Mononuclear cell (primary cell): ENCODE data around the gene MMP11. TPM values are rescaled to one million over a fixed set of nuclear protein-coding genes. Genes with fewer than 3 reads are reported as not detected.

ENCODE experiments used
- H3K27me3 ChIP-seq: 2 replicates; pipeline ENCODE4 v1.6.0; 2011; ENCODE audit warnings: low read length, control low read depth; ENCODE audit not compliant: insufficient read depth
- H3K4me1 ChIP-seq: 2 replicates; pipeline ENCODE4 v1.5.1; 2011; ENCODE audit warnings: mild to moderate bottlenecking, low read length, control low read depth; ENCODE audit not compliant: insufficient read depth
- H3K4me3 ChIP-seq: 2 replicates; pipeline ENCODE4 v1.5.1; 2011; ENCODE audit warnings: mild to moderate bottlenecking, low read length, moderate library complexity
- H3K9me3 ChIP-seq: 2 replicates; pipeline ENCODE4 v1.5.1; 2011; ENCODE audit warnings: low read depth, mild to moderate bottlenecking, control low read depth, low read length
- total RNA-seq: library from RNA; depleted of rRNA; stranded (reverse); fragments of >200 nt; gene quantifications from one replicate; pipeline ENCODE4 v1.2.3, GENCODE V29; 2012

Gene MMP11
- total RNA-seq, 1 donor = 0.94 TPM

DNA sequence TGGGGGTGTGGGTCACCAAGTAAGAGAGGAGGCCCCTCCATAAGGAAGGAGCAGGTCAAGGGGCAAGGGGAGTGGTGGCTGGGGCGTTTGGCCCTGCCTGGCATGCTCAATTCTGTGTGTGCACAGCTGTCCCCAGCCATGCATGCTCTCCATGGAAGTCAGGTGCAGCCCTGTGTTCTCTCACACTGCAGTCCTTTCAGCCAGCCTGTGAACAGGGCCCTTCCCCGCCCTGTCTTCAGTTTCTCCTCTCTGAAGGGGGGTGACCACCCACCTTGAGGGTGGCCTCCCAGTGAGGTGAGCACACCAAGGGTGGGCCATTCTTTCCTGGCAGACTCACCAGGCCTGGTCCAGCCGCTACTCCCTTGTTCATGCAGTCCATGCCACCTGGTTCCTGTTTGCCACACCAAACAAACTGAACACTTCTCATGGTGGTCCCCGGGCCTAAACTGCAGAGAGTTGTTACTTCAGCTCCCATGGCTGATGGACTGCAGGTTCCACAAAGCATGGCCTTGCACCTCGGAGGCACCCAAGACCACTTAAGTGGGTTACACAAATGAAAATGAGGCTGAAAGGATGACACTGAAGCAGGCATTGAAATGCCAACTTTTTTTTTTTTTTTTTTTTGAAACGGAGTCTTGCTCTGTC lies 3.2 kb upstream of the MMP11 start:
- Histone ChIP-seq H3K4me3 (no peak overlapping the region), H3K9me3 (no peaks in the 10 kb centered on the region), H3K27me3 (no peaks in the 10 kb centered on the region), H3K4me1 (peaks cover 51% of the 10 kb centered on the region)

- H3K9me3 ChIP-seq = no peaks in the 10 kb centered on the region
- H3K4me3 ChIP-seq = no peak overlapping the region
- H3K27me3 ChIP-seq = no peaks in the 10 kb centered on the region
- H3K4me1 ChIP-seq = peaks cover 29% of the 10 kb centered on the region
Observed at GRCh38 chr22:23772315-23772648, 367 bp upstream of the MMP11 start.

DNA sequence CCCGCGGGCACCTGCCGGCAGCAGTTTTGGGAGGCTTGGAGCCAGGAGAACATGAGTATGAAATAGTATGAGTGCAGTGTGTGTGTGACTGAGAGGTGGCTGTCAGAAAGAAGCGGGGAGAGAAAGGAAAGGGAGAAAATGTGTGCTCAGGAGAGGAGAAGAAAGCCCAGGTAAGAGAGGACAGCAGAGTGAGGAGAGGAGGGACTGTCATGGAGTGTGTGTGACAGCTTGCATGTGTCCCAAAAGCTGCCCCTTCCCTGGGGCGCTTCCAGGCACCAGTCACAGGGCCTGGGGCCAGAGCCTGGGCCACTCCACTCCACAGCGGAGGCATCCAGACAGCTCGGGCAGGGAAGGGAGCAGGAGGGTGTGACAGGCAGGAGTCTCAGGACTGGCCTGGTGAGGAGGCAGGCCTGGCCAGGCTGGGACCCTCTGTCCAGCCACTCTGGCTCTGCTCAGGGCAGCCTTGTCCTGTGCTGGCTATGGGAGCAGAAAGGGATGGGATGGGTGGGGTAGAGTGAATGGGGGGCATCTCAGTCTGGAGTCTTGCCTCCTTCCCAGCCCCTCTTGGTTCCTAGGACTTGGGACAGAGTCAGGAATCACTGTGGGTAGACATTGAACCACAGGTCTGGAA lies 949 bp downstream of the MMP11 start:
- Histone ChIP-seq H3K4me3 (no peak overlapping the region), H3K27me3 (no peaks in the 10 kb centered on the region), H3K9me3 (no peaks in the 10 kb centered on the region)

DNA sequence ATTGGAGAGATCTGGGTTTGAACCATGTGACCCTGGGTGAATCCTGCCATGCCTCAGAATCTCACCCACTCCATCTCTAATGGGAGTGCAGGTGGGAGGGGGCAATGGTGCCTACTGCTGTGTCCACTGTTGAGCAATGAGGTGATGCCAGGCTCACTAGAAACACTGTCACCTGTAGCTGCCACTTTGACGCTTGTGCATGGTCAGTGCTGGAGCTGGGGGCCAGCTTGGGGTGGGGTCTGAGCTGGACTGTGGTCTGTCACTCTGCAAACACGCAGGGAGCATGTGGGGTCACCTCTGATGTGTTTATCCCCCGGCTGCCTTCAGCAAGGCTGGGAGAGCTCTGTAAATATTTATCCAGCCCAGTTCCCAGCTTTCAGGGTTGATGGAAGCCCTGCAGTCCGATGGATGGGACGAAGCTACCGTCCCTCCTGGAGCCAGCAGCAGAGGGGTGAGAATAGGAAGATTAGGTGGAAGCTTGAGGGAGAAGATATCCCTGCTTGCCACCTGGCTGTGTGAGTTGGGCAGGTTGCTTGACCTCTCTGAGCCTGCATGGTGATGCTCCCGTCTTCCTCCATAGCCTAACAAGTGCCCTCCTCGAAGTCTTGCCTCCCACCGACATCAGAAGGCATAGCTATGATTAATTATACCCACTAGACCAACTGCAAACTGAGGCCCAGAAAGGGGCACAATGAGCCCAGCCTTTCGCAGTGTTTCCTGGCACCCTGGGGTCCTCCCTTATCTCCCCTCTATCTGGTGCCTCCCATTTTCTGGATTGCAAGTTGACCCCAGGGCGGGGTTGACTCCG lies 1.7 kb downstream of the MMP11 start:
- Histone ChIP-seq H3K4me3 (no peak overlapping the region), H3K9me3 (no peaks in the 10 kb centered on the region), H3K27me3 (no peaks in the 10 kb centered on the region), H3K4me1 (peaks cover 21% of the 10 kb centered on the region)

More for the DNA sequence above, 949 bp downstream of the MMP11 start:
- H3K4me1 ChIP-seq = peaks cover 23% of the 10 kb centered on the region

DNA sequence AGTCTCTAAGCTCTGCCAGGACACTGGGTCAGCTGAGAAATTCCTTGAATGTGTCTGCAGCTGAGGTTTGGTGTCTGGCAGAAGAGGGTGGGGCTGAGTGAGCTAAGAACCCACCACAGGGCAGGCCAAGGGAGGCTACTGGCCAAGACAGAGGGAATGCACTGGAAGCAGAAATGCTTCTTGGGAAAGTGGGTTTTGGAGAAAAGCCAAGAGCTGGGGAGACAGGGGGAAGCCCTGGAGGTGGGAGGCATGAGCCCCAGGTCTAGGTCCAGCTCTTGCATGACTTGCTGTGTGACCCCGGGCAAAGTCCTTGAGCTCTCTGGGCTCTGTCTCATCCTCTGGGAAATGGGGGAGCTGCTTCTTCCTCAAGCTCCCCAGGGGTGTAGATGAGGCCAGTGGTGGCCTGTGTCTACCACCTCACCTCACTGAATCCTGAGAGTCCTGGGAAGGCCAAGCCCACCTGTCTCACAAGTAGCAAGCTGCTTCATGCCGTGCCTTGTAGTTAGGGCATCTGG lies 2.3 kb downstream of the MMP11 start:
- Histone ChIP-seq H3K4me1 (peaks cover 21% of the 10 kb centered on the region), H3K4me3 (no peak overlapping the region), H3K9me3 (no peaks in the 10 kb centered on the region), H3K27me3 (no peaks in the 10 kb centered on the region)

GRCh38 chr22:23775779-23776375 lies 3.2 kb downstream of the MMP11 start:
- Histone ChIP-seq H3K9me3 (no peaks in the 10 kb centered on the region), H3K4me1 (peaks cover 16% of the 10 kb centered on the region), H3K4me3 (no peak overlapping the region), H3K27me3 (no peaks in the 10 kb centered on the region)

DNA sequence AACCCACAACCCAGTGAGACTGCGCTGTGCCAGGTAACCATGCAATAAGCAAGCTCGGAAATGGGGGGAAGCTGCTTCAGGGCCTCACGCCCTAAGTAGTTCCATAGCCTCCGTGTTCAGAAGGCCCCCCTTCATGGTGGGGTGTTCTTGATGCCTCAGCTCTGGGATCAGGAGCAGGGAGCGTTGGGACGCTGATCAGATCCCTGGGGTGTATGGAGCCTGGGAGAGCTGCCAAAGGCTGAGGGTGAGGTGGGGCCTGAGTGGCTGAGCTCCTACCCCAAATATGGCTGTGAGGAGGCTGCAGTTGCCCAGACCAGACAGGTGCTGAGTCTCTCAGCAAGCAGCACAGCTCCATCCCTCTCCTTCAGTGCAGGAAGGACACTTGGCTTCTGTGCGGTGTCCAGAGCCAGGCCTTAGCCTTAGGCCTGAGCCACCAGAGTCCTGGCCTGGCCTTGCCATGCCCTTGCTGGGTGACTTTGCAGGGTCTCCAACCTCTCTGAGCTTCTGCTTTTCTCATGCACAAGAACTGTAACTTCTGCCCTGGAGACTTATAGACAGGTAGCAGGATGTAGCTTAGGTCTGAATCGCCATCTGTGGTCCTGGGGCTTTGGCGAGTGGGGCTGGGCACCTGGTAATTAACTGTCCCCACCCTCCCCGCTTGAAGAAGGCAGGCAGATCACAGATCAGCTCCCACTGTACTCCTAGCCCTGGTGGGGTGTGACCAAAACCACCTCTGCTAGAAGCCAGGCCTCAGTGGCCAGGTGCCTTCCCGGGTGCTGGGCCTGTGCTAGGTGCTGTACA lies 5.3 kb downstream of the MMP11 start:
- Histone ChIP-seq H3K4me1 (no peaks in the 10 kb centered on the region), H3K27me3 (no peaks in the 10 kb centered on the region), H3K4me3 (no peak overlapping the region), H3K9me3 (no peaks in the 10 kb centered on the region)

- Histone ChIP-seq H3K4me3 (no peak overlapping the region), H3K4me1 (no peaks in the 10 kb centered on the region), H3K27me3 (no peaks in the 10 kb centered on the region), H3K9me3 (no peaks in the 10 kb centered on the region)
Observed at GRCh38 chr22:23778577-23778900, 5.9 kb downstream of the MMP11 start.

GRCh38 chr22:23779083-23779482 lies 6.4 kb downstream of the MMP11 start:
- Histone ChIP-seq H3K9me3 (no peaks in the 10 kb centered on the region), H3K4me1 (no peaks in the 10 kb centered on the region), H3K4me3 (no peak overlapping the region), H3K27me3 (no peaks in the 10 kb centered on the region)

- Histone ChIP-seq H3K9me3 (no peaks in the 10 kb centered on the region), H3K4me1 (no peaks in the 10 kb centered on the region), H3K27me3 (no peaks in the 10 kb centered on the region), H3K4me3 (no peak overlapping the region)
Observed at GRCh38 chr22:23779731-23780130, 7.1 kb downstream of the MMP11 start.

DNA sequence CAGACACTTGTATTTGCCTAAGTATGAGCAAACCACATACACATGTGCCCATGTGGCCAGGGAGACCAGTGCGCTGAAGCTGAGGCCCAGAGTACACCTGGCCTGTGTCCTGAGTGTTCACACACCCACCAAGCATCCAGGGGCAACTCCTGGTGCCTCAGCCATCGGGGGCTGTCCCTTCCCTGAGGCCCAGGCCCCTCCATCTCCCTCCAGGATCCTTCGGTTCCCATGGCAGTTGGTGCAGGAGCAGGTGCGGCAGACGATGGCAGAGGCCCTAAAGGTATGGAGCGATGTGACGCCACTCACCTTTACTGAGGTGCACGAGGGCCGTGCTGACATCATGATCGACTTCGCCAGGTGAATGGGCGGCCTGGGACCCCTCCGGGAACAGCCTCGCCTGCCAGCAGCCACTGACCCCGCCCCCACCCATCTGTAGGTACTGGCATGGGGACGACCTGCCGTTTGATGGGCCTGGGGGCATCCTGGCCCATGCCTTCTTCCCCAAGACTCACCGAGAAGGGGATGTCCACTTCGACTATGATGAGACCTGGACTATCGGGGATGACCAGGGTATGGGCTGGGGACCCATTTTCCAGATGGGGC lies 7.6 kb downstream of the MMP11 start:
- Histone ChIP-seq H3K4me3 (no peak overlapping the region), H3K27me3 (no peaks in the 10 kb centered on the region), H3K4me1 (no peaks in the 10 kb centered on the region), H3K9me3 (no peaks in the 10 kb centered on the region)

DNA sequence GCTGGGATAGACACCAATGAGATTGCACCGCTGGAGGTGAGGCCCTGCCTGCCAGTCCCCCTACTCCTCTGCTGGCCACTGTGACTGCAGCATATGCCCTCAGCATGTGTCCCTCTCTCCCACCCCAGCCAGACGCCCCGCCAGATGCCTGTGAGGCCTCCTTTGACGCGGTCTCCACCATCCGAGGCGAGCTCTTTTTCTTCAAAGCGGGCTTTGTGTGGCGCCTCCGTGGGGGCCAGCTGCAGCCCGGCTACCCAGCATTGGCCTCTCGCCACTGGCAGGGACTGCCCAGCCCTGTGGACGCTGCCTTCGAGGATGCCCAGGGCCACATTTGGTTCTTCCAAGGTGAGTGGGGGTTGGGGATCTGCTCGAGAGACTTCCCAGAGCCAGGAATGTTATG lies 8.4 kb downstream of the MMP11 start:
- Histone ChIP-seq H3K4me1 (no peaks in the 10 kb centered on the region), H3K9me3 (no peaks in the 10 kb centered on the region), H3K4me3 (no peak overlapping the region), H3K27me3 (no peaks in the 10 kb centered on the region)

DNA sequence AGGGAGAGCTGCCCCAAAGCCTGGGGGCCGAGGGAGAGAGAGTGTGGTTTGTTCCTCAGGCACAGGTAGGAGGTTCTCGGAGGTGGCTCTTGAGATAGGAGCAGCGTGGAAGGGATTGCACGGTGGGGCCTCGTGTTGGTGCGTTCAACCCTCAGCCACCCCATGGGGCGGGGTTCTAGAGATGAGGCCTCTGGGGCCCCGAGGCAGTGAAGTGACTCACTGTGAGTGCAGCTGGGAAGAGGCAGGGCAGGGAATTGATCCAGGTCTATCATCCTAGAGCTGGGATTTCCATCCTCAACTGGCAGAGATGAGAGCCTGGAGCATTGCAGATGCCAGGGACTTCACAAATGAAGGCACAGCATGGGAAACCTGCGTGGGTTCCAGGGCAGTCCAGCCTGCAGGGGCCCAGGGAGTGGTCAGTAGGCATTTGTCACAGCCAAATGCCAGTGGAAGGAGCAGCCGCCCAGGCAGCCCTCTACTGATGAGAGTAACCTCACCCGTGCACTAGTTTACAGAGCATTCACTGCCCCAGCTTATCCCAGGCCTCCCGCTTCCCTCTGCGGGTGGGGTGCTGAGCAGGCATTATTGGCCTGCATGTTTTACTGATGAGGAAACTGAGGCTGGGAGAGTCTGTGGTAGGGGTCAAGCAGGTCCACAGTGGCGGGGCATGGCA lies 9.0 kb downstream of the MMP11 start:
- no peak overlapping the region for H3K4me3 ChIP-seq

GRCh38 chr22:23782252-23782651 lies 9.6 kb downstream of the MMP11 start:
- H3K4me1 ChIP-seq = peaks cover 6% of the 10 kb centered on the region
- H3K4me3 ChIP-seq = no peak overlapping the region
- no peaks in the 10 kb centered on the region for H3K9me3 ChIP-seq
- no peaks in the 10 kb centered on the region for H3K27me3 ChIP-seq

More for the DNA sequence above, 9.0 kb downstream of the MMP11 start:
- H3K4me1 ChIP-seq = peaks cover 5% of the 10 kb centered on the region
- H3K27me3 ChIP-seq = no peaks in the 10 kb centered on the region
- no peaks in the 10 kb centered on the region for H3K9me3 ChIP-seq
